Myometrial cell (primary cell): Measurements from ENCODE around the gene OR51T1. TPM values are rescaled to one million over a fixed set of nuclear protein-coding genes. Genes with fewer than 3 reads are reported as not detected.

Source experiments
- total RNA-seq: library from RNA; depleted of rRNA; stranded (reverse); fragments of >200 nt; gene quantifications from 2 replicates; pipeline ENCODE4 v1.2.3, GENCODE V29; 2015

Gene OR51T1, protein sequence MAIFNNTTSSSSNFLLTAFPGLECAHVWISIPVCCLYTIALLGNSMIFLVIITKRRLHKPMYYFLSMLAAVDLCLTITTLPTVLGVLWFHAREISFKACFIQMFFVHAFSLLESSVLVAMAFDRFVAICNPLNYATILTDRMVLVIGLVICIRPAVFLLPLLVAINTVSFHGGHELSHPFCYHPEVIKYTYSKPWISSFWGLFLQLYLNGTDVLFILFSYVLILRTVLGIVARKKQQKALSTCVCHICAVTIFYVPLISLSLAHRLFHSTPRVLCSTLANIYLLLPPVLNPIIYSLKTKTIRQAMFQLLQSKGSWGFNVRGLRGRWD
- total RNA-seq, result not detected in 2 replicates

DNA sequence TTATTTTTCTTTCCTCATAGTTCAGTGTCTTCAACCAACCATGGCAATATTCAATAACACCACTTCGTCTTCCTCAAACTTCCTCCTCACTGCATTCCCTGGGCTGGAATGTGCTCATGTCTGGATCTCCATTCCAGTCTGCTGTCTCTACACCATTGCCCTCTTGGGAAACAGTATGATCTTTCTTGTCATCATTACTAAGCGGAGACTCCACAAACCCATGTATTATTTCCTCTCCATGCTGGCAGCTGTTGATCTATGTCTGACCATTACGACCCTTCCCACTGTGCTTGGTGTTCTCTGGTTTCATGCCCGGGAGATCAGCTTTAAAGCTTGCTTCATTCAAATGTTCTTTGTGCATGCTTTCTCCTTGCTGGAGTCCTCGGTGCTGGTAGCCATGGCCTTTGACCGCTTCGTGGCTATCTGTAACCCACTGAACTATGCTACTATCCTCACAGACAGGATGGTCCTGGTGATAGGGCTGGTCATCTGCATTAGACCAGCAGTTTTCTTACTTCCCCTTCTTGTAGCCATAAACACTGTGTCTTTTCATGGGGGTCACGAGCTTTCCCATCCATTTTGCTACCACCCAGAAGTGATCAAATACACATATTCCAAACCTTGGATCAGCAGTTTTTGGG, at the start of gene OR51T1:
Gene OR51T1 (plus strand): TSS at position 41 of the 641 bp plus-strand sequence. CDS start 0 bp downstream, at position 41.

DNA sequence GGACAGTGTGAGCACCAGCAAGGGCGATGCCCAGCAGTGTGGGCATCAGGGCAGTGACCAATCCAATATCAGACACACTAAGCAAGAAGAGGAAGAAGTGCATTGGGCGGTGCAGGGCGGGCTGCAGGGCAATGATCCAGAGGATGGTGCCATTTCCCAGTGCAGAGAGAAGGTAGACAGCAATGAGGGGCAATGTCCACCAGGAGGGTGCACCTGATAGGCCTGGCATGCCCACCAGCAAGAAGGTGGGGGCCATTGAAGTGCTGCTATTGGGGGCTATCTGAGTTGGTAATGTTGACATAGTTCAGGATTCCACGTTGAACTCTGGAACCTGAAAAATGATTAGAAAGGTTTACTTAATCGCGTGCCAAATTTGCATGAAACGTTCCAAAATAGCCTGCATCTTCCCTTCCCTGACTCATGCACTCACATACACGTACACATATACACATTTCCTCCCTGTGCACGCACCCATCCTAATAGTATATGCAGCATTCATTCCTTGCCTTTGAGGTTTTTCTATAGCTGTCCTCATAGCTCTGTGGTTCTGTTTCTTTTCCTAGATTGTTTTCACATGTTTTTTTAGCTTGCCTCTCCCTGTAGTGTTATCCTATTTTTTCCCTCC, 32.7 kb upstream of the OR51T1 start, which contains the start of gene OR51S1:
Gene OR51S1 (minus strand): TSS at position 301 of the 625 bp plus-strand sequence. CDS start 0 bp downstream, at position 301.

DNA sequence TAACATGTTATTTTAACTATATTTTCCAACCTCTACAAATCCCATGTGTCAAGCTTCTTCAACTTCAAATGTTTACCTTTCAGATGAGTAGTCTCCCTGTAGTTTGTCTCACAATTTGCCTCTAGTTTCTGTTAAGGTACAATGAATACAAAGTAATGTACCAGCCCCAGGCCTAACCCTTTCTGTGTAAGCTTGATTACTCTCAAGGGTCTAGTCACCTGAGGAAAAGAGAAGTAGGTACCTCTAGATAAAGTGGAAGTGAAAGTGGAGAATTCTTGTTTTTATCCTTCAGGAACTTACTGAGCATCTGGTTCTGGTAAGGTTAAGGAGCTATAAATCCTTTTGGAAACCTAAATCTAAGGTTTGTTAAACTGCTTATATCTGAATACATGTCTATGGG, 21.8 kb downstream of the OR51T1 start, which contains the start of gene OR51A7:
Gene OR51A7 (plus strand): TSS at position 300 of the 400 bp plus-strand sequence. CDS start 3,587 bp downstream, outside the sequence.

GRCh38 chr11:4919250-4919649, 37.5 kb downstream of the OR51T1 start, which contains the start of gene OR51G2:
OR51G2 (minus strand) TSS chr11:4919350; CDS start chr11:4915663, 3,687 bp downstream.

GRCh38 chr11:4924239-4924638, 42.5 kb downstream of the OR51T1 start, which contains the start of gene OR51G1:
OR51G1 (minus strand) TSS chr11:4924339; CDS start chr11:4924339, 0 bp downstream.

Other genes starting within 250 kb of the OR51T1 start
- not detected in 2 replicates for gene OR51D1, start 244.4 kb upstream of the OR51T1 start, total RNA-seq
- not detected in 2 replicates for gene OR51E1, start 237.9 kb upstream of the OR51T1 start, total RNA-seq
- under 0.01 TPM in 1 of 2 replicates, not detected in the other for gene OR51E2, start 184.0 kb upstream of the OR51T1 start, total RNA-seq
- gene MMP26, start 177.1 kb upstream of the OR51T1 start, total RNA-seq, result not detected in 2 replicates
- gene OR51F1, start 112.0 kb upstream of the OR51T1 start, total RNA-seq, result not detected in 2 replicates
- not detected in 2 replicates for gene OR52R1, start 77.5 kb upstream of the OR51T1 start, total RNA-seq
- not detected in 2 replicates for gene OR51F2, start 60.6 kb upstream of the OR51T1 start, total RNA-seq
- gene OR51S1, start 32.7 kb upstream of the OR51T1 start, total RNA-seq, result not detected in 2 replicates
- gene OR51A7, start 21.9 kb downstream of the OR51T1 start, total RNA-seq, result not detected in 2 replicates
- gene OR51G2, start 37.5 kb downstream of the OR51T1 start, total RNA-seq, result not detected in 2 replicates
- not detected in 2 replicates for gene OR51G1, start 42.4 kb downstream of the OR51T1 start, total RNA-seq
- gene OR51A4, start 65.7 kb downstream of the OR51T1 start, total RNA-seq, result not detected in 2 replicates
- gene OR51A2, start 73.8 kb downstream of the OR51T1 start, total RNA-seq, result not detected in 2 replicates
- gene OR51L1, start 113.0 kb downstream of the OR51T1 start, total RNA-seq, result not detected in 2 replicates
- gene OR52J3, start 164.6 kb downstream of the OR51T1 start, total RNA-seq, result 1.7 TPM in 1 of 2 replicates, not detected in the other
- gene OR52E2, start 177.7 kb downstream of the OR51T1 start, total RNA-seq, result not detected in 2 replicates
- not detected in 2 replicates for gene OR52E1, start 187.7 kb downstream of the OR51T1 start, total RNA-seq